Gastrocnemius medialis (tissue), 4 donors: ENCODE measurements around the gene NDC1. TPM values are rescaled to one million over a fixed set of nuclear protein-coding genes. Genes with fewer than 3 reads are reported as not detected.
A peak's percentile ranks its signal among the peaks of the same experiment; 100 is the strongest.

Experiments
- ATAC-seq, 2 donors: fragments of 150-250 bp; one replicate each; pipeline ENCODE4 v1.9.1; 2016
- DNase-seq, 2 donors: peaks; one replicate each; pipeline ENCODE4 v3.0.0-alpha.2; 2019
- H3K27ac ChIP-seq, 4 donors: fragments of 200-600 bp; sonication (generic); 1 replicate in 1 of 4; 2 replicates in 3 of 4; pipeline ENCODE4 v1.5.1; 2016 to 2018; ENCODE audit warnings: mild to moderate bottlenecking in 2 of 4, moderate library complexity in 1 of 4
- H3K27me3 ChIP-seq, 3 donors: fragments of 200-600 bp; sonication (generic) in 2 of 3; 1 replicate in 1 of 3; 2 replicates in 2 of 3; pipeline versions ENCODE4 v1.5.1 to v1.6.0; 2016 to 2019; ENCODE audit warnings: mild to moderate bottlenecking in 1 of 3, moderate library complexity in 1 of 3
- H3K36me3 ChIP-seq, 2 donors: fragments of 200-600 bp; sonication (generic) in 1 of 2; one replicate each; pipeline ENCODE4 v1.5.1; 2017 to 2018
- H3K4me1 ChIP-seq, 2 donors: fragments of 200-600 bp; sonication (generic) in 1 of 2; one replicate each; pipeline ENCODE4 v1.5.1; 2016 to 2017; ENCODE audit warnings: mild to moderate bottlenecking in 2 of 2
- H3K4me3 ChIP-seq, 4 donors: fragments of 200-600 bp; sonication (generic) in 3 of 4; 1 replicate in 1 of 4; 2 replicates in 3 of 4; pipeline ENCODE4 v1.5.1; 2016 to 2019; ENCODE audit warnings: mild to moderate bottlenecking in 2 of 4
- H3K9me3 ChIP-seq, 3 donors: fragments of 200-600 bp; sonication (generic) in 2 of 3; 1 replicate in 1 of 3; 2 replicates in 2 of 3; pipeline ENCODE4 v1.5.1; 2016 to 2019
- CTCF ChIP-seq, 5 experiments: fragments of 450-650 bp in 3 of 5; fragments of 200-600 bp in 2 of 5; sonication (generic) in 2 of 5; IDR thresholded peaks in 4 of 5; conservative IDR thresholded peaks in 1 of 5; 1 replicate in 4 of 5; 2 replicates in 1 of 5; pipeline ENCODE4 v1.5.1; 2016 to 2019; ENCODE audit warnings: antibody characterized with exemption in 5 of 5, mild to moderate bottlenecking in 3 of 5, moderate library complexity in 3 of 5
- POLR2A ChIP-seq, 2 donors: fragments of 450-650 bp; IDR thresholded peaks; one replicate each; pipeline ENCODE4 v1.6.1; 2017; ENCODE audit warnings: antibody characterized with exemption in 2 of 2, mild to moderate bottlenecking in 2 of 2, moderate library complexity in 2 of 2
- in situ Hi-C, 4 donors: fragments of 200-750 bp; cut with MboI; loops; one replicate each; pipeline versions ENCODE4 v1.15.0 to v1.8.0; 2017; ENCODE audit warnings: low sequenced_read_pairs in 4 of 4
- intact Hi-C: fragments of 100-400 bp; cut with DNase I; formaldehyde crosslinking; loops from one replicate; pipeline ENCODE4 v1.15.1; 2023; ENCODE audit warnings: low total_unique reads
- total RNA-seq, 4 donors: library from RNA; depleted of rRNA; stranded (reverse); fragments of >200 nt; gene quantifications; one replicate each; pipeline versions ENCODE4 v1.1.0 to v1.2.3, GENCODE V29; 2016

Gene NDC1
- total RNA-seq, 4 donors from 2014 or later = 7.6 to 27.0 (median 9.5) TPM

- peaks cover 0 to 45% of the 10 kb centered on the region in 2 donors for H3K36me3 ChIP-seq
- intact Hi-C loops (loop anchor here (5.0 kb wide), 1 partner anchor 85 kb away; the partner anchor contains the start of genes IFT25 and LRRC42), in situ Hi-C loops (loop anchor here in 1 of 4 donors (25.0 kb wide), 1 partner anchor 900 kb away; the partner anchor contains the start of gene PARS2)
- H3K27ac ChIP-seq = no peak overlapping the region
- no peaks in the 10 kb centered on the region for H3K27me3 ChIP-seq
- DNase-seq (no peak), ATAC-seq (no peak)
- no peak overlapping the region for H3K4me3 ChIP-seq
- H3K4me1 ChIP-seq = no peaks in the 10 kb centered on the region
- no peaks in the 10 kb centered on the region for H3K9me3 ChIP-seq
- TF ChIP-seq CTCF (IDR thresholded peaks at IDR 0.05 in 4 of 5, conservative IDR thresholded peaks at IDR 0.05 in 1 of 5) (no peak), POLR2A (IDR thresholded peaks at IDR 0.05) (no peak)
Observed at GRCh38 chr1:53862507-53862906, 24.4 kb upstream of the NDC1 start.

GRCh38 chr1:53860967-53861411 is 22.9 kb upstream of the NDC1 start:
- DNase-seq = no peak
- in situ Hi-C loops = loop anchor here in 1 of 4 donors (25.0 kb wide), 1 partner anchor 901 kb away; the partner anchor contains the start of gene PARS2

GRCh38 chr1:53851571-53852285 is 13.6 kb upstream of the NDC1 start:
- H3K4me3 ChIP-seq = no peak overlapping the region
- H3K36me3 ChIP-seq = peaks cover 0 to 48% of the 10 kb centered on the region in 2 donors
- H3K27ac ChIP-seq = no peak overlapping the region
- intact Hi-C loops (no loop called here), in situ Hi-C loops (loop anchor here in 2 of 4 donors (10.0 to 25.0 kb wide), 2 partner anchors 113 to 911 kb away; partner anchors contain the start of gene PARS2 (in 1 of the 2))
- DNase-seq (no peak), ATAC-seq (no peak)
- no peaks in the 10 kb centered on the region for H3K4me1 ChIP-seq
- TF ChIP-seq POLR2A (IDR thresholded peaks at IDR 0.05) = no peak
- no peaks in the 10 kb centered on the region for H3K9me3 ChIP-seq
- H3K27me3 ChIP-seq = no peaks in the 10 kb centered on the region

More at GRCh38 chr1:53860967-53861411, 22.9 kb upstream of the NDC1 start:
- H3K9me3 ChIP-seq = no peaks in the 10 kb centered on the region
- H3K27me3 ChIP-seq = no peaks in the 10 kb centered on the region
- H3K4me1 ChIP-seq = no peaks in the 10 kb centered on the region
- H3K27ac ChIP-seq = no peak overlapping the region
- H3K4me3 ChIP-seq = no peak overlapping the region
- peaks cover 0 to 49% of the 10 kb centered on the region in 2 donors for H3K36me3 ChIP-seq
- TF ChIP-seq POLR2A (IDR thresholded peaks at IDR 0.05) (no peak), CTCF (IDR thresholded peaks at IDR 0.05 in 4 of 5, conservative IDR thresholded peaks at IDR 0.05 in 1 of 5) (peak; percentile 15 to 69 (median 44))
- intact Hi-C loops = loop anchor here (5.0 kb wide), 1 partner anchor 86 kb away; the partner anchor contains the start of genes IFT25 and LRRC42
- ATAC-seq = peak in 1 of 2 donors; percentile 39

GRCh38 chr1:53850082-53850673 is 12.1 kb upstream of the NDC1 start:
- Histone ChIP-seq H3K27ac (no peak overlapping the region), H3K27me3 (no peaks in the 10 kb centered on the region), H3K4me3 (no peak overlapping the region), H3K9me3 (no peaks in the 10 kb centered on the region), H3K4me1 (no peaks in the 10 kb centered on the region), H3K36me3 (peaks cover 0 to 33% of the 10 kb centered on the region in 2 donors)
- in situ Hi-C loops = loop anchor here in 2 of 4 donors (10.0 to 25.0 kb wide), 2 partner anchors 115 to 912 kb away; partner anchors contain the start of gene PARS2 (in 1 of the 2)
- intact Hi-C loops = no loop called here
- ATAC-seq = no peak
- TF ChIP-seq CTCF (IDR thresholded peaks at IDR 0.05 in 4 of 5, conservative IDR thresholded peaks at IDR 0.05 in 1 of 5) (no peak), POLR2A (IDR thresholded peaks at IDR 0.05) (no peak)
- no peak for DNase-seq

DNA sequence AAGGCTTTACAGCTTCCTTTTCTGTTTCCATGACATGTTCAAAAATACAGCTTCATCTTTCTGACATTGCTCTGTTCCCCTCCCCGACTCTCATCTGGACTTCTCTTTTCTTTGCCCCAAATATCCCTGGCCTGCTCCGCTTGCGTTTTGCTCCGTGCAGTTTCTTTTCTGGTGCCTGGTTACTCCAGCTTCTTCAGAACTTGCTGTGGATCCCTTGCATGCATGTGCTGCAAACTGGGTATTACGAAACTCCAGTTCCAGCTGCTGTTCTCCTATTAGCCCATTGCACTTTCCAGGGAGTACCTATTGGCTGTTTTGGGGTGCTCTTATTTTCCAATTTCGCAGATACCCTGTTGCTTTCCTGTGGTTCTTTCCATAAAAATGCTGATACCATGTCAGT is 9.9 kb upstream of the NDC1 start:
- no peak for DNase-seq
- no peaks in the 10 kb centered on the region for H3K9me3 ChIP-seq
- H3K4me1 ChIP-seq = no peaks in the 10 kb centered on the region
- no peaks in the 10 kb centered on the region for H3K27me3 ChIP-seq
- H3K4me3 ChIP-seq = no peak overlapping the region
- no peak overlapping the region for H3K27ac ChIP-seq
- intact Hi-C loops (no loop called here), in situ Hi-C loops (no loop called here)
- no peak for ATAC-seq
- H3K36me3 ChIP-seq = peaks cover 0 to 12% of the 10 kb centered on the region in 2 donors
- TF ChIP-seq CTCF (IDR thresholded peaks at IDR 0.05 in 4 of 5, conservative IDR thresholded peaks at IDR 0.05 in 1 of 5) (no peak), POLR2A (IDR thresholded peaks at IDR 0.05) (no peak)
